ENCODE results near the gene DTNBP1. TPM values are rescaled to one million over a fixed set of nuclear protein-coding genes. Genes with fewer than 3 reads are reported as not detected.

DTNBP1 gene
- total and polyA plus RNA-seq, 2 of the 4 experiments (the other 2 are of a cell fraction): 4.8 to 18.7 TPM

DNA sequence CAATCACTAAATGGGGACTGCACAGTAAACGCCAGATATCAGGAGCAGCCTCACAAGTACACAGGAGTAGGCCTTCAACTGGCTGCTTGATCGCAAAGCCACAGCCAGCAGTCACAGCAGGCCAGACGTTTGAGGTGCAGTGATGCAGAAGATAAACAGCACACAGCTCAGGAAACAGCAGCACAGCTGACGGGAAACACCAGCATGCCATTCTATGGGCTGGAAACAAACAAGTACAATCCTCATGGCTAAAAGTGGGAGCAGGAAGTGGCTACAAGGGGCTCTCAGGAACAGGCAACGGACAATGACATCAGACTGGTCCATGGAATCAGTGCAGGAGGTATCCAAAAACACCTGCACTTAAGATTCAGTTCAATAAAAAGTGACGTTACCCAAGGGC lies 111.0 kb downstream of the DTNBP1 start:
- dilution Hi-C loops (cut with HindIII; ENCODE audit: low sequenced_read_pairs, unreplicated experiment) (no loop called here), intact Hi-C loops (cut with micrococcal nuclease) (loop anchor here (5.0 kb wide), 1 partner anchor 36 kb away; no protein-coding TSS in a partner anchor), in situ Hi-C loops (cut with MboI; ENCODE audit: low sequenced_read_pairs) (no loop called here)
- Histone ChIP-seq H4K91ac (ENCODE audit: insufficient read depth, low read depth, low read length) (no peak overlapping the region), H3K27me3 (ENCODE audit: control insufficient read depth, insufficient read depth, low read length) (no peaks in the 10 kb centered on the region), H3K23ac (ENCODE audit: low read depth, low read length) (no peak overlapping the region), H4K8ac (ENCODE audit: low read depth in 2 of 2, low read length in 2 of 2) (no peak overlapping the region), H3K9me3 (ENCODE audit: control insufficient read depth, insufficient read depth, low read length) (no peaks in the 10 kb centered on the region), H4K20me1 (ENCODE audit: insufficient read depth, low read length) (no peaks in the 10 kb centered on the region), H3K9ac (ENCODE audit: low read depth, low read length) (no peak overlapping the region), H2AFZ (replicated peaks; ENCODE audit: low read length, poor library complexity) (no peak overlapping the region), H3K36me3 (ENCODE audit: control insufficient read depth, insufficient read depth, low read length) (no peaks in the 10 kb centered on the region), H2BK15ac (ENCODE audit: low read depth, low read length) (peak overlapping the region; percentile 10; the same call in 1 of the 3 replicates), H3K4me3 (ENCODE audit: insufficient read depth, low read depth, low read length) (no peak overlapping the region), H3K27ac (ENCODE audit: insufficient read depth, low read length) (no peak overlapping the region), H3K18ac (ENCODE audit: low read depth, low read length) (no peak overlapping the region), H2AK5ac (ENCODE audit: low read depth, low read length) (no peak overlapping the region), H3K4me1 (ENCODE audit: control insufficient read depth, insufficient read depth, low read length) (peaks cover 3% of the 10 kb centered on the region), H2BK20ac (ENCODE audit: low read depth, low read length) (no peak overlapping the region), H3K79me1 (ENCODE audit: low read depth in 1 of 2, low read length in 2 of 2) (peaks cover 0 to 8% of the 10 kb centered on the region in 2 experiments; a peak in 2 of 4 replicates), H2BK120ac (ENCODE audit: low read depth, low read length) (no peak overlapping the region), H2AK9ac (replicated peaks; ENCODE audit: low read depth, low read length, poor library complexity) (no peak overlapping the region), H4K5ac (ENCODE audit: low read depth, low read length) (no peak overlapping the region), H2BK5ac (ENCODE audit: low read depth, low read length, poor library complexity, severe bottlenecking) (no peak overlapping the region), H3K9me1 (ENCODE audit: insufficient read depth, low read length) (peaks cover 7% of the 10 kb centered on the region; the same call in 1 of the 2 replicates), H3K4ac (ENCODE audit: low read depth, low read length) (no peak overlapping the region), H3K14ac (replicated peaks; ENCODE audit: low read depth, low read length) (no peak overlapping the region), H3K56ac (ENCODE audit: extremely low read depth, insufficient read depth, low read length) (no peak overlapping the region), H3K4me2 (ENCODE audit: low read depth, low read length) (no peak overlapping the region)
- ChIA-PET POLR2A (ENCODE audit: unreplicated experiment) (no interaction called here), CTCF (no interaction called here)
- DNase-seq (peak; percentile 13), ATAC-seq (ENCODE audit: low read depth) (no peak)
- WGBS, 2 experiments (ENCODE audit: extremely low coverage in 2 of 2, insufficient read length in 1 of 2): 80% methylated on average over 3 of the region's 6 CpGs; no CpG with 5 or more reads in 1 of the 2 experiments
- TF ChIP-seq, protein P1, sequence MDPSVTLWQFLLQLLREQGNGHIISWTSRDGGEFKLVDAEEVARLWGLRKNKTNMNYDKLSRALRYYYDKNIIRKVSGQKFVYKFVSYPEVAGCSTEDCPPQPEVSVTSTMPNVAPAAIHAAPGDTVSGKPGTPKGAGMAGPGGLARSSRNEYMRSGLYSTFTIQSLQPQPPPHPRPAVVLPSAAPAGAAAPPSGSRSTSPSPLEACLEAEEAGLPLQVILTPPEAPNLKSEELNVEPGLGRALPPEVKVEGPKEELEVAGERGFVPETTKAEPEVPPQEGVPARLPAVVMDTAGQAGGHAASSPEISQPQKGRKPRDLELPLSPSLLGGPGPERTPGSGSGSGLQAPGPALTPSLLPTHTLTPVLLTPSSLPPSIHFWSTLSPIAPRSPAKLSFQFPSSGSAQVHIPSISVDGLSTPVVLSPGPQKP (IDR thresholded peaks at IDR 0.05; ENCODE audit: borderline replicate concordance, low read depth, low read length): no peak
- TF ChIP-seq MAFK (IDR thresholded peaks at IDR 0.05; ENCODE audit: low read depth, low read length): no peak
- TF ChIP-seq CHD1 (IDR thresholded peaks at IDR 0.05; ENCODE audit: low read depth, low read length): no peak
- no peak for TF ChIP-seq FOS (IDR thresholded peaks at IDR 0.05; ENCODE audit: low read depth, low read length)
- TF ChIP-seq MAZ (IDR thresholded peaks at IDR 0.05; ENCODE audit: borderline replicate concordance, low read depth, low read length): no peak
- TF ChIP-seq RAD21 (IDR thresholded peaks at IDR 0.05; ENCODE audit: low read length): no peak
- TF ChIP-seq POLR2A (IDR thresholded peaks at IDR 0.05; ENCODE audit: low read depth, low read length): no peak
- no peak for TF ChIP-seq CEBPB (IDR thresholded peaks at IDR 0.05; ENCODE audit: low read depth, low read length)
- no peak for TF ChIP-seq SMC3 (IDR thresholded peaks at IDR 0.05; ENCODE audit: low read depth, low read length)
- no peak for TF ChIP-seq NFE2L2 (IDR thresholded peaks at IDR 0.05; ENCODE audit: low read depth, low read length)
- TF ChIP-seq, protein P2, sequence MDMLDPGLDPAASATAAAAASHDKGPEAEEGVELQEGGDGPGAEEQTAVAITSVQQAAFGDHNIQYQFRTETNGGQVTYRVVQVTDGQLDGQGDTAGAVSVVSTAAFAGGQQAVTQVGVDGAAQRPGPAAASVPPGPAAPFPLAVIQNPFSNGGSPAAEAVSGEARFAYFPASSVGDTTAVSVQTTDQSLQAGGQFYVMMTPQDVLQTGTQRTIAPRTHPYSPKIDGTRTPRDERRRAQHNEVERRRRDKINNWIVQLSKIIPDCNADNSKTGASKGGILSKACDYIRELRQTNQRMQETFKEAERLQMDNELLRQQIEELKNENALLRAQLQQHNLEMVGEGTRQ (IDR thresholded peaks at IDR 0.05; ENCODE audit: low read depth, low read length): no peak
- BruUV-seq (replicated peaks): no TSS peak
